SK-N-SH treated with all-trans-retinoic acid at 6 μM for 48 hours (cell line): Measurements from ENCODE around the gene COX4I1.

Experiments used
- ATAC-seq: fragments of 200-7000 bp; cut with Tn5 transposase; 3 replicates; pipeline ENCODE4 v1.9.1; 2020; ENCODE audit warnings: mild to moderate bottlenecking, moderate library complexity
- ARNTL ChIP-seq: fragments of 450-650 bp; formaldehyde crosslinking; IDR thresholded peaks from 2 replicates; pipeline ENCODE4 v1.5.0; 2020; ENCODE audit warnings: low read depth, mild to moderate bottlenecking, moderate library complexity, borderline replicate concordance
- BACH2 ChIP-seq: fragments of 250-450 bp; sonication (Bioruptor Pico); IDR thresholded peaks from 2 replicates; pipeline ENCODE4 v1.9.0; 2021; ENCODE audit warnings: mild to moderate bottlenecking, borderline replicate concordance
- CREB5 ChIP-seq: fragments of 250-450 bp; sonication (Bioruptor Pico); IDR thresholded peaks from 2 replicates; pipeline ENCODE4 v1.5.1; 2020; ENCODE audit warnings: low read depth, mild to moderate bottlenecking, moderate library complexity
- ESRRG ChIP-seq: fragments of 250-450 bp; sonication (Bioruptor Pico); IDR thresholded peaks from 2 replicates; pipeline ENCODE4 v1.6.1; 2021; ENCODE audit warnings: mild to moderate bottlenecking
- GLIS3 ChIP-seq: fragments of 250-450 bp; sonication (Bioruptor Pico); IDR thresholded peaks from 2 replicates; pipeline ENCODE4 v1.5.0; 2020; ENCODE audit warnings: mild to moderate bottlenecking, moderate library complexity
- ISL1 ChIP-seq: fragments of 250-450 bp; sonication (Bioruptor Pico); IDR thresholded peaks from 2 replicates; pipeline ENCODE4 v2.1.2; 2022; ENCODE audit warnings: mild to moderate bottlenecking, moderate library complexity
- OSR1 ChIP-seq: fragments of 250-450 bp; sonication (Bioruptor Pico); IDR thresholded peaks from 2 replicates; pipeline ENCODE4 v1.8.0; 2022; ENCODE audit warnings: moderate library complexity, mild to moderate bottlenecking, inconsistent platforms
- PATZ1 ChIP-seq: fragments of 250-450 bp; sonication (Bioruptor Pico); IDR thresholded peaks from 2 replicates; pipeline ENCODE4 v1.8.0; 2020; ENCODE audit warnings: mild to moderate bottlenecking, moderate library complexity, borderline replicate concordance
- POU6F1 ChIP-seq: fragments of 250-450 bp; sonication (Bioruptor Pico); IDR thresholded peaks from 2 replicates; pipeline ENCODE4 v1.8.0; 2021; ENCODE audit warnings: low read depth, mild to moderate bottlenecking, moderate library complexity, borderline replicate concordance
- PPARA ChIP-seq: fragments of 250-450 bp; sonication (Bioruptor Pico); IDR thresholded peaks from 2 replicates; pipeline ENCODE4 v1.5.0; 2020; ENCODE audit warnings: mild to moderate bottlenecking, borderline replicate concordance
- RARB ChIP-seq: fragments of 250-450 bp; sonication (Bioruptor Pico); IDR thresholded peaks from 2 replicates; pipeline ENCODE4 v1.8.0; 2021; ENCODE audit warnings: mild to moderate bottlenecking, moderate library complexity
- SNAI2 ChIP-seq: fragments of 250-450 bp; sonication (Bioruptor Pico); IDR thresholded peaks from 2 replicates; pipeline ENCODE4 v1.5.0; 2020; ENCODE audit warnings: mild to moderate bottlenecking, moderate library complexity
- TCF4 ChIP-seq: fragments of 250-450 bp; sonication (Bioruptor Pico); IDR thresholded peaks from 2 replicates; pipeline ENCODE4 v1.8.0; 2021; ENCODE audit warnings: mild to moderate bottlenecking, moderate library complexity, borderline replicate concordance
- TOX ChIP-seq: fragments of 250-450 bp; sonication (Bioruptor Pico); IDR thresholded peaks from 2 replicates; pipeline ENCODE4 v1.8.0; 2021; ENCODE audit warnings: mild to moderate bottlenecking, moderate library complexity, borderline replicate concordance
- ZFP3 ChIP-seq: fragments of 250-450 bp; sonication (Bioruptor Pico); IDR thresholded peaks from 2 replicates; pipeline ENCODE4 v1.5.0; 2020; ENCODE audit warnings: mild to moderate bottlenecking, moderate library complexity
- ZFP30 ChIP-seq: fragments of 450-650 bp; formaldehyde crosslinking; IDR thresholded peaks from 2 replicates; pipeline ENCODE4 v1.5.0; 2022; ENCODE audit warnings: mild to moderate bottlenecking, moderate library complexity
- ZNF565 ChIP-seq: fragments of 450-650 bp; formaldehyde crosslinking; conservative IDR thresholded peaks from 2 replicates; pipeline ENCODE4 v1.5.0; 2020; ENCODE audit warnings: low read depth, mild to moderate bottlenecking, moderate library complexity
- ZNF70 ChIP-seq: fragments of 450-650 bp; formaldehyde crosslinking; IDR thresholded peaks from 2 replicates; pipeline ENCODE4 v1.5.0; 2020; ENCODE audit warnings: mild to moderate bottlenecking, moderate library complexity
- ZNF8 ChIP-seq: fragments of 450-650 bp; formaldehyde crosslinking; IDR thresholded peaks from 2 replicates; pipeline ENCODE4 v1.5.0; 2020; ENCODE audit warnings: mild to moderate bottlenecking, moderate library complexity
- TF ChIP-seq, protein P1 (sequence below): fragments of 250-450 bp; sonication (Bioruptor Pico); IDR thresholded peaks from 2 replicates; pipeline ENCODE4 v1.5.0; 2020; ENCODE audit warnings: mild to moderate bottlenecking, moderate library complexity
- TF ChIP-seq, protein P2 (sequence below): fragments of 250-450 bp; sonication (Bioruptor Pico); IDR thresholded peaks from 2 replicates; pipeline ENCODE4 v1.5.1; 2021; ENCODE audit warnings: mild to moderate bottlenecking, moderate library complexity

COX4I1 gene

GRCh38 chr16:85839681-85840240 is 40.3 kb downstream of the COX4I1 start:
- TF ChIP-seq ESRRG = no peak
- TF ChIP-seq ZFP30 (CRISPR knock-in tag) = no peak
- no peak for TF ChIP-seq ZFP3 (CRISPR knock-in tag)
- no peak for TF ChIP-seq CREB5 (CRISPR knock-in tag)
- TF ChIP-seq GLIS3 = no peak
- no peak for TF ChIP-seq POU6F1 (CRISPR knock-in tag)
- TF ChIP-seq, protein P1, sequence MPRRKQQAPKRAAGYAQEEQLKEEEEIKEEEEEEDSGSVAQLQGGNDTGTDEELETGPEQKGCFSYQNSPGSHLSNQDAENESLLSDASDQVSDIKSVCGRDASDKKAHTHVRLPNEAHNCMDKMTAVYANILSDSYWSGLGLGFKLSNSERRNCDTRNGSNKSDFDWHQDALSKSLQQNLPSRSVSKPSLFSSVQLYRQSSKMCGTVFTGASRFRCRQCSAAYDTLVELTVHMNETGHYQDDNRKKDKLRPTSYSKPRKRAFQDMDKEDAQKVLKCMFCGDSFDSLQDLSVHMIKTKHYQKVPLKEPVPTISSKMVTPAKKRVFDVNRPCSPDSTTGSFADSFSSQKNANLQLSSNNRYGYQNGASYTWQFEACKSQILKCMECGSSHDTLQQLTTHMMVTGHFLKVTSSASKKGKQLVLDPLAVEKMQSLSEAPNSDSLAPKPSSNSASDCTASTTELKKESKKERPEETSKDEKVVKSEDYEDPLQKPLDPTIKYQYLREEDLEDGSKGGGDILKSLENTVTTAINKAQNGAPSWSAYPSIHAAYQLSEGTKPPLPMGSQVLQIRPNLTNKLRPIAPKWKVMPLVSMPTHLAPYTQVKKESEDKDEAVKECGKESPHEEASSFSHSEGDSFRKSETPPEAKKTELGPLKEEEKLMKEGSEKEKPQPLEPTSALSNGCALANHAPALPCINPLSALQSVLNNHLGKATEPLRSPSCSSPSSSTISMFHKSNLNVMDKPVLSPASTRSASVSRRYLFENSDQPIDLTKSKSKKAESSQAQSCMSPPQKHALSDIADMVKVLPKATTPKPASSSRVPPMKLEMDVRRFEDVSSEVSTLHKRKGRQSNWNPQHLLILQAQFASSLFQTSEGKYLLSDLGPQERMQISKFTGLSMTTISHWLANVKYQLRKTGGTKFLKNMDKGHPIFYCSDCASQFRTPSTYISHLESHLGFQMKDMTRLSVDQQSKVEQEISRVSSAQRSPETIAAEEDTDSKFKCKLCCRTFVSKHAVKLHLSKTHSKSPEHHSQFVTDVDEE (CRISPR knock-in tag) = no peak
- no peak for TF ChIP-seq ISL1 (CRISPR knock-in tag)
- TF ChIP-seq, protein P2, sequence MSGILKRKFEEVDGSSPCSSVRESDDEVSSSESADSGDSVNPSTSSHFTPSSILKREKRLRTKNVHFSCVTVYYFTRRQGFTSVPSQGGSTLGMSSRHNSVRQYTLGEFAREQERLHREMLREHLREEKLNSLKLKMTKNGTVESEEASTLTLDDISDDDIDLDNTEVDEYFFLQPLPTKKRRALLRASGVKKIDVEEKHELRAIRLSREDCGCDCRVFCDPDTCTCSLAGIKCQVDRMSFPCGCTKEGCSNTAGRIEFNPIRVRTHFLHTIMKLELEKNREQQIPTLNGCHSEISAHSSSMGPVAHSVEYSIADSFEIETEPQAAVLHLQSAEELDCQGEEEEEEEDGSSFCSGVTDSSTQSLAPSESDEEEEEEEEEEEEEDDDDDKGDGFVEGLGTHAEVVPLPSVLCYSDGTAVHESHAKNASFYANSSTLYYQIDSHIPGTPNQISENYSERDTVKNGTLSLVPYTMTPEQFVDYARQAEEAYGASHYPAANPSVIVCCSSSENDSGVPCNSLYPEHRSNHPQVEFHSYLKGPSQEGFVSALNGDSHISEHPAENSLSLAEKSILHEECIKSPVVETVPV (CRISPR knock-in tag) = no peak
- TF ChIP-seq PATZ1 = no peak
- ATAC-seq = no peak

GRCh38 chr16:85840395-85840794 is 40.9 kb downstream of the COX4I1 start:
- ATAC-seq = no peak
- TF ChIP-seq ISL1 (CRISPR knock-in tag) = no peak
- TF ChIP-seq, all 23 proteins: peak for 0

DNA sequence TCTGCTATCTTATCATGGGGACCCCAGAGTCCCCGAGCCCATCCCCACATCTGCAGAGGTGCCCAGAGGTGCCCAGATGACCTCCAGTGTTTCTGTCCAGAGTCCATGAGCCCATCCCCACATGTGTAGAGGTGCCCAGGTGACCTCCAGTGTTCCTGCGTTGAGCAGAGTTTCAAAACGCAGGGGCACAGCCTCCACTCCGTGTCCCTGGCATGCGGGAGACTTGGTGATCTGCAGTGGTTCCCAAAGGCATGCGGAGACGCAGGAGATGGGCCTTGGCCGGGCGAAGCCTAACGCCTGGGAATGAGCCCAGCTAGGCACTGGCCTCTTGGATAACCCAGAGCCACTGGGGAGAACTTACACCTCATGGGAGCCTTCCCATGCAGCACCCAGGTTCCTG is 41.3 kb downstream of the COX4I1 start:
- TF ChIP-seq ARNTL (CRISPR knock-in tag) (no peak), ZFP30 (CRISPR knock-in tag) (no peak), ZFP3 (CRISPR knock-in tag) (no peak), GLIS3 (no peak), POU6F1 (CRISPR knock-in tag) (no peak), BACH2 (CRISPR knock-in tag) (no peak), TOX (no peak), RARB (CRISPR knock-in tag) (no peak), PATZ1 (no peak), TCF4 (CRISPR knock-in tag) (no peak), ZNF70 (no peak), ESRRG (no peak), OSR1 (CRISPR knock-in tag) (no peak), ZNF8 (CRISPR knock-in tag) (no peak), SNAI2 (no peak), ZNF565 (CRISPR knock-in tag) (no peak), PPARA (CRISPR knock-in tag) (no peak)
- TF ChIP-seq, protein P2 (CRISPR knock-in tag) = no peak
- ATAC-seq = no peak
